GM18858 (cell line): ENCODE measurements around the gene POLR1C.
A peak's percentile ranks its signal among the peaks of the same experiment; 100 is the strongest.
"Not testable (repeated sequence)": the region's sequence is repeated elsewhere in the genome, so short reads cannot be mapped to it uniquely, and the experiment has no call there.

Source experiments
- ATAC-seq: cut with Tn5 transposase; IDR thresholded peaks from one replicate; pipeline ENCODE4 v1.9.1; 2021; ENCODE audit not compliant: unreplicated experiment

POLR1C gene

GRCh38 chr6:43516697-43517504 is at the start of gene POLR1C, which contains the start of gene YIPF3:
POLR1C (plus strand) TSS chr6:43517089; CDS start chr6:43517110, 21 bp downstream.
YIPF3 (minus strand) TSS chr6:43516926; CDS start chr6:43516807, 119 bp downstream.
- ATAC-seq: peak; percentile 73

- ATAC-seq: not testable (repeated sequence)
These were observed 49.6 kb upstream of the POLR1C start for GRCh38 chr6:43467265-43467664.

- no peak for ATAC-seq
These were observed 49.1 kb upstream of the POLR1C start for GRCh38 chr6:43467752-43468151.

GRCh38 chr6:43468240-43468639 is 48.6 kb upstream of the POLR1C start:
- no peak for ATAC-seq

GRCh38 chr6:43468748-43469681 is 47.9 kb upstream of the POLR1C start:
- no peak for ATAC-seq

GRCh38 chr6:43469947-43470346 is 46.9 kb upstream of the POLR1C start:
- no peak for ATAC-seq

GRCh38 chr6:43471399-43471798 is 45.5 kb upstream of the POLR1C start:
- ATAC-seq: no peak

GRCh38 chr6:43472515-43472914 is 44.4 kb upstream of the POLR1C start:
- ATAC-seq: no peak

GRCh38 chr6:43475516-43475915 is 41.4 kb upstream of the POLR1C start:
- ATAC-seq: no peak

GRCh38 chr6:43476746-43477145 is 40.1 kb upstream of the POLR1C start:
- no peak for ATAC-seq

- ATAC-seq: peak; percentile 49
These were observed 39.5 kb upstream of the POLR1C start, which contains the start of gene TJAP1 for GRCh38 chr6:43477235-43478007. TJAP1 (plus strand) TSS chr6:43477570; CDS start chr6:43499002, 21,432 bp downstream.

- no peak for ATAC-seq
These were observed 38.9 kb upstream of the POLR1C start for GRCh38 chr6:43478008-43478372.

- ATAC-seq: no peak
These were observed 35.8 kb upstream of the POLR1C start for GRCh38 chr6:43481075-43481474.

- no peak for ATAC-seq
These were observed 35.2 kb upstream of the POLR1C start for GRCh38 chr6:43481591-43482236.

- no peak for ATAC-seq
These were observed 28.1 kb upstream of the POLR1C start for GRCh38 chr6:43488667-43489276.

GRCh38 chr6:43489277-43490072 is 27.4 kb upstream of the POLR1C start:
- ATAC-seq: no peak

- no peak for ATAC-seq
These were observed 26.4 kb upstream of the POLR1C start for GRCh38 chr6:43490523-43490939.

- ATAC-seq: no peak
These were observed 24.9 kb upstream of the POLR1C start for GRCh38 chr6:43491750-43492661.
